ENCODE data around the gene MAP1LC3B.
A peak's percentile ranks its signal among the peaks of the same experiment; 100 is the strongest.

The MAP1LC3B gene

DNA sequence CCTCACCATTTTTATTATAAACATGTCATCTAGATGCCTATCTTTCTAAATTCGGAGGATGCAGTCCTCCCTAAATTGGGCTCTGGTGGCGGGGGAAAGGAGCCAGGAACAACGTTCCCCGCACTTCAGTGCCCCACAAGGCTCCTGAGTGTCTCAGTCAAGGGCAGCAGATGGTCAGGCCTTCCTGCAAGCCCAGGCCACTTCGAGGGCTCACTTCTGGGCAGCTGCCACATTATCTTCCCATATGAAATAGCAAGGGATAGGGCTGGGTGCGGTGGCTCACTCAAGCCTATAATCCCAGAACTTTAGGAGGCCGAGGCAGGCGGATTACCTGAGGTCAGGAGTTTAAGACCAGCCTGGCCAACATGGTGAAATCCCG lies 40.8 kb upstream of the MAP1LC3B start:
- TF ChIP-seq CTCF (conservative IDR thresholded peaks at IDR 0.05; ENCODE audit: low read length) = no peak
- H3K4me3 ChIP-seq (ENCODE audit: low read length) = no peak overlapping the region; the same call in 1 of the 2 replicates
- DNase-seq (ENCODE audit: low read depth) = peak; percentile 14

DNA sequence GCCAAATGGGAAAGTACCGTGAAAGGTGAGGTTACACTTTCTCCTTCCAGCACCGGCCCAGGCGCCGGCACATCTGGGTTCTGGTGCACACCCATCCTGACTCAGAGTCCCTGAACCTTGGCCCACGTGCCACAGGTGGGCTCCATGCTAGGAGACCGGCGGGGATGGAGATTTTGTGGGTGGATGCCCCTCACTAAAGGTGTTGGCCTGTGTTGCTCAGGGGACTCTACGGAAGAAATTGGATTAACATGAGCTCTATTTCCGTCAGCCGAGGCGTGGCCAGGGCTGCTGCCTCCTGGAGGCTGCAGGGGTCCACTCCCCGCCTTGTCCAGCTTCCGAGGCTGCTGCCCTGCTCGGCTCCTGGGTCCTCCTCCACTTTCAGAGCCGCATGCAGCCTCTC lies 39.3 kb upstream of the MAP1LC3B start:
- no peak for DNase-seq (ENCODE audit: low read depth)
- H3K4me3 ChIP-seq (ENCODE audit: low read length) = no peak overlapping the region
- TF ChIP-seq CTCF (conservative IDR thresholded peaks at IDR 0.05; ENCODE audit: low read length) = no peak

DNA sequence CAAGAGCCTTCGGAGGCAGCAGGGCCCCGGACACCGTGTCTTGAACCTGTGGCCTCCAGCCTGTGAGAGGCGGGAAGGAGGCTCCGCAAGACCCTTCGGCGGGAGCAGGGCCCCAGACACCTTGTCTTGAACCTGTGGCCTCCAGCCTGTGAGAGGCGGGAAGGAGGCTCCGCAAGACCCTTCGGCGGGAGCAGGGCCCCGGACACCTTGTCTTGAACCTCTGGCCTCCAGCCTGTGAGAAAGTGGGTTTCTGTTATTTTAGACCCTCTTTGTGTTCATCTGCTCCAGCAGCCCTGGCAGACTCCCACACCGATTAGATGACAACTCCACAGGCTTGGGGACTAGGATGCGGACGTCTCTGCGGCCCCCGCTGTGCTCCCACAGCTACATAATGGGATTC lies 38.5 kb upstream of the MAP1LC3B start:
- no peak overlapping the region for H3K4me3 ChIP-seq (ENCODE audit: low read length)
- no peak for DNase-seq (ENCODE audit: low read depth)
- TF ChIP-seq CTCF (conservative IDR thresholded peaks at IDR 0.05; ENCODE audit: low read length) = no peak

GRCh38 chr16:87356491-87356853 lies 35.7 kb upstream of the MAP1LC3B start:
- no peak for TF ChIP-seq CTCF (conservative IDR thresholded peaks at IDR 0.05; ENCODE audit: low read length)
- no peak for DNase-seq (ENCODE audit: low read depth)
- no peak overlapping the region for H3K4me3 ChIP-seq (ENCODE audit: low read length)

DNA sequence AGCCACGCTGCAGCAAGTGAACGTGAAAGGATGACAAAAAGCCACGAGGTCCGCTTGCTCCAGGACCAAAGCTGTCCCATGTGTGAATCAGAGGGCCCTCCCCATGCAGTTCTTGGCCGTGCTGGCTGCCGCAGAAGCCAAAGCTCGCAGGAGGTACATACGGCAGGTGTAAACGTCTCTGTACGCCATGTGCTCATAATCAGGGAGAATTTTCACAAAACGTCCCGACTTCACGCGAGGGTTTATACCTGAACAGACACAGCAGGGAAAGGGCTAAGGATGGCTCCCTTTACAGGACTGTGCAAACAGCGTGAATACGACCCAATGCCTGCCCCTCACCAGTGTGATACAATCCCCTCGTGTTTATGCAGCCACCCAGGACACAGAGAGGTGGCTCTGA lies 33.9 kb upstream of the MAP1LC3B start:
- DNase-seq (ENCODE audit: low read depth) = no peak
- no peak for TF ChIP-seq CTCF (conservative IDR thresholded peaks at IDR 0.05; ENCODE audit: low read length)
- H3K4me3 ChIP-seq (ENCODE audit: low read length) = no peak overlapping the region

GRCh38 chr16:87358696-87359095 lies 33.4 kb upstream of the MAP1LC3B start:
- TF ChIP-seq CTCF (conservative IDR thresholded peaks at IDR 0.05; ENCODE audit: low read length) = no peak
- no peak overlapping the region for H3K4me3 ChIP-seq (ENCODE audit: low read length)
- no peak for DNase-seq (ENCODE audit: low read depth)

DNA sequence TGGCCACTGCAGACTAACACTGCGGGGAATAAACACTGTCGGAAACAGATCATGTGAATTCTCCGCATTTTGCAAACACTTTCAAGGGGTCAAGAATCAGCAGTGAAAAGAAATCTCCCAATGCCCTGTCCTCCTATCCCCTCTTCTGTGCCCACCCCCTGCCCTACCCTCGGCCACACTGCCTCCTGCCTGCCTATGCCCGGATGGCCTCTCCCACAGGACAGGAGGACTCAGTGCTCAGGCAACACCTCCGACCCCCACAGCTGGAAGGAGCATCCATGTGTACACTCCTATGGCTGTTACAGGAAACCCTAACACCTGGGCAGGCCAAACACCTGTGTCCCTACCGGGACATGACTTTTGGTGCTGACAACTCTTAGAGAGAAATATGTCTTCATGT lies 33.0 kb upstream of the MAP1LC3B start:
- H3K4me3 ChIP-seq (ENCODE audit: low read length) = no peak overlapping the region
- no peak for DNase-seq (ENCODE audit: low read depth)
- TF ChIP-seq CTCF (conservative IDR thresholded peaks at IDR 0.05; ENCODE audit: low read length) = no peak

All from AG10803 (cell line).